Stimulated activated CD4-positive, alpha-beta T cell treated with anti-CD3 and anti-CD28 coated beads, Interleukin-12 subunit alpha, Interleukin-12 subunit beta, amount 100 ng/mL, for 4 hours (primary cell): ENCODE results near the gene RILP.

Experiments
- DNase-seq: peaks from one replicate; pipeline ENCODE4 v3.0.0-alpha.2; 2020

RILP gene

DNA sequence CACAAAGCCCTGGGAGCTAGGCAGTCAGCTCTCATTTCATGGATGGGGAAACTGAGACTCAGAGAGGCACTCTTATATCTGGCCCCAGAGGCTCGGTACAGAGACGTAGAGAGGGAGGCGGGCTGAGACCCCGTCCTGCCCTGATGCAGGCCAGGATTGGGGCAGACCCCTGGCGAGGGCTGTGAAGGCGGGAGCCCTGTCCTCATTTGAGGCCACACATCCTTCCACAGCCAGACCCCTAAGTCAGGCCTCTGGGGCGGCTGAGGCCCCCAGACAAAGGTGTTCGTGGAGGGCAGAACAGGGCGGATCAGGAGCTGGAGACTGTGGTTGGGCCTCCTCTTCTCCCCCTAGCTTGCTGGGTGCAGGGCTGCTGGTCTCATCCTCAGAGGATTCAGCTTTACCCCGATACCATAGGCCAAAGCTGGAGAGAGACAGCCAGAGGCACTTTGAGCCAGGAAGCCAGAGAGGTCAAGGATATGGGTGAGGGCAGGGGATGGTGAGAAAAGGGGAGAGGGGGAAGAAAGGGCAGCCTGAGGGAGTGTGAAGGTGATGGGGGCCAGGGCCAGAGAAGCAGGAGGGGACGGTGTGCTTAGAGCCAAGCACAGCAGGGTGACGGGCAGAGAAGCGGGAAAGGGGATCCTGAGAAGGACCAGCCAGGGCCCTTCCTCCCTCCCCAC is 3.3 kb downstream of the RILP start:
- DNase-seq = no peak

GRCh38 chr17:1645207-1646171 is 4.2 kb downstream of the RILP start, which contains the start of gene SCARF1:
TSS of gene SCARF1 (minus strand) at chr17:1645732. CDS start at chr17:1645697, 35 bp downstream.
- no peak for DNase-seq

- DNase-seq = no peak
Measured at GRCh38 chr17:1644493-1645206, 5.0 kb downstream of the RILP start.

DNA sequence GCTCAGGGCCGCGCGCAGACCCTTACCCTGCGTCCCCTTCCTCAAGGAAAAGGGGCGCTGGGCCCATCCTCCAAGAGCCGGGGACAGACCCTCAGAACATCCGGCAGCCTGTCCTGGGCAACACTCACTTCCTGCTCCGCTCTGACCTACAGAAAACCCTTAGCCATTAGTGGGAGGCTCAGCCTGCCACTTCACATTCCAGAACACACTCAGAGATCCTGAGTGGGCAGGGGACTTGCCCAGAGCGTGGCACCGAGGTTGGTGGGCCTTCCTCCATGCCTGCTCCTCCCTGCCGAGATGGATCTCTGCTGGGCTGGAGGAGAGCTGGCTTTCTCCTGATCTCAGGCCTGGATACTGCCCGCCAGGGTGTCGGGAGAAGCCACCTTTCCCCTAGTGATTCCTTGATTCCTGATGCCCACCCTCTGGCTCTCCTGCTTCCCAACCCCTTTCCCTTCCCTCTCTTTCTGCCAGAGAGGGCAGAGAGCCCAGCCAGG is 5.6 kb downstream of the RILP start:
- DNase-seq = no peak

- DNase-seq = peak; percentile 43
Measured at GRCh38 chr17:1643293-1643998, 6.2 kb downstream of the RILP start.

- DNase-seq = no peak
Measured at GRCh38 chr17:1641065-1641403, 8.6 kb downstream of the RILP start.

DNA sequence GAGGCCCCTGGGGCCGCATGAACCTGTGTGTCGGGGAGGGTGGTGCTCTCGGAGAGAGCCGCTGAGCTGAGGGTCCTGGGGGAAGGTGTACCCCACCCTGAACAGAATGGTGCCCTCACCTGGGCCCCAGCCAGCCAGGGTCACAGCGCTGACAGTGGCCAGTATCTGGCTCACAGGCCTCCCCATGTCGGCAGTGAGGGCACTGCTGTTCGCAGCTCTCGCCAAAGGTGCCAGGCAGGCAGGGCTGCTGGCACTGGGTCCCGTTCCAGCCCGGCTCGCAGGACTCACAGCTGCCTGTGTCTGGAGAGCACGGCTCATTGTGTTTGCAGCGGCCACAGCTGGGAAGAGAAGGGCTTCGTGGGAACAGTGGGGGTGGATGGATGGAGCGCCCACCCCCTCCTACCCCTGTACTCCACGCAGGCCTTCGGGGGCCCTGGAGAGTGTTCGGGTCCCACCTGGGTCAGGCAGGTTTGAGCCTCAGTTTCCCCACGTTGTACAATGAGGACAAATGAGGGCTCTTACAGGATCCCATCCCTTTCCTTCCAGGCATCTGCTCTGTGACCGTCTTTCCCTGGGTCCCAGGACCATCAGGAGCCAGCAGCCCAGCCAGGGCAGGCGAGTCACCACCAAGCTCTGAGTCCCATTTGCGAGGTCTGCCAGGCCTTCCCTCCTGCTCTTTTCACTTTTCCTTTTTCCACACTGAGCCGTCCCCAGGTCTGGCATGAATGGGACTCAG is 9.2 kb downstream of the RILP start:
- DNase-seq = no peak

DNA sequence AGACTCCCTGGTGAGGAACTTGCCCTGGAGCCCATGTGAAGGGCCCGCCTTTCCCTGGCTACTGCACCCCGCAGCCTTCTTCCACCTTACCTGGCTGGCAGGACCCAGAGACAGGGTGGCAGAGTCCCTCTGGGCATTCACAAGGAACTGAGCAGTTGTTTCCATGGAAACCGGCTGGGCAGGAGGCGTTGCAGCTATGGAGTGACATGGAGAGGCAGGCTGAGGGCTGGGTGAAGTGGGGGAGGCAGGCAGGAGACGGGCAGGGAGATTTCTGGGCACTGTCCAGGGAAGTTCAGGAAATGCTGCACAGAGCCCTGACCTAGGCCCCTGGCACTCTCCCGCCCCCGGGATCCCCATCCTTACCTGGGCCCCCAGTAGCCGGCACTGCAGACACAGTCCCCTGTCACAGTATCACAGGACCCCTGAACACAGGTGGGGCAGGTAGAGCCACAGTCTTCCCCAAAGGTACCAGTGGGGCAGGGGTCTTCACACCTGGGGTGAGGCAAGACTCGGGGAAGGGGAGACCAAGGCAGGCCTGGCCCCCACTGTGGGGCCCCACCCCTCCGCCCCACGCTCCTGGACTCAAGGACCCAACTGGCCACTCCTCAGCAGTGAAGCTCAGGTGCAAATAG is 10.0 kb downstream of the RILP start:
- DNase-seq = no peak

GRCh38 chr17:1638624-1639300 is 10.9 kb downstream of the RILP start:
- no peak for DNase-seq

DNA sequence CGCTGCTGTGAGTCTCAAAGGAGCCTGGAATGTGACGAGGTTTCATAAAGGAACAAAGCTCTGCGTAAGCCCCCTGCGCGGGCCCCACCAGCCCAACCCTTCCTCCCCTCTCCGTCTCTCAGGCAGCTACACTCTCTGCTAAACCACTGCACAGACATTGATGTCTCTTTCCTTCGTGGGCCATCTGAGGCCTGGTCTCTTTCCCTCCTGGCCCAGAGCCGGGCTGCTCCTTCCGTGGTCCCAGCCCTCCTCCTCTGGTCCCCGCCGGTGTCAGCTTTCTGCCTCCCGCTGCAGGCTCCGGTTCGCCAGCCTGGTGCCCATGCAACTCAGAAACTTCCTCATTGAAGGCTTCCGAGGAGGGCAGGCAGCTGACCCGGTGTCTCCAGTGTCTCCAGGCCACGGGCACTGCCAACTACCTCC is 11.5 kb downstream of the RILP start:
- DNase-seq = no peak

- no peak for DNase-seq
Measured at GRCh38 chr17:1636732-1637285, 12.9 kb downstream of the RILP start.

GRCh38 chr17:1635675-1636465 is 13.8 kb downstream of the RILP start:
- DNase-seq = no peak

DNA sequence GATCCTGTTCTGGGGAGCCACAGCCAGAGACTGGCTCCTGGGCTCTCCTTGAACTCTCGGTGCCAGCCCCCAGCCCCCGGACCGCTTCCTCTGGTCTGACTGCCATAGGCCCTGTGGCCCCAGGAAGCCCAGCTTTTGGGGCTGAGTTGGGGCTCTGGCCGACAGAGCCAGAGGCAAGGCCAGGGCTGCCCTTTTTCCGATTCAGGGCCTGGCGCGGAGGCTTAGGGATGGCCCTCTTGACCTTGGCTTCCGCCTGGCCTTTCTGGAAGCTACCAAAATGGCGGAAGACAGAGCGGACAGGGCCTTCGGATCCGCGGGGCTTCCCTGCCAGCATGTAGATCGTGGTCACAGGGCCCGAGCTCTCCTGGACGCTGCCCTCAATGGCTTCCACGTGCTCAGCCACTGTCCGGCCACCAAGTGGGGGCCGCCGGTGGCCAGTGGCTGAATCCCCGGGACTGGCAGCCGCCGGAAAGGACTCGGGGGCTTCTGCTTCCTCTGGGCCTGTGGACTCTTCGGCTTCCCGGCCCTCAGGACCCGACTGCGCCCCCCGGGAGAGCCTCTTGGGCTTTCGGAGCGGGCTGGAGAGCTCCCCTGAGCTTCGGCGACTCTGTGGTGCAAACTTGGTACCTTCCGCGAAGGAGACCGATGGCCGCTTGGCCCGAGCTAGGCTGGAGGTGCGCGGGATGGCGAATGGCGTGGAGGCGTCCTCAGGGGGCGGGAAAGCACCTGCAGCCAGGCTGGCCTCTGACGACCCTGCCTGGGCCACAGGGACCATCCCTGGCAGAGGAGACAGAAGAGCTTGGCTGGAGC is 14.6 kb downstream of the RILP start:
- no peak for DNase-seq

DNA sequence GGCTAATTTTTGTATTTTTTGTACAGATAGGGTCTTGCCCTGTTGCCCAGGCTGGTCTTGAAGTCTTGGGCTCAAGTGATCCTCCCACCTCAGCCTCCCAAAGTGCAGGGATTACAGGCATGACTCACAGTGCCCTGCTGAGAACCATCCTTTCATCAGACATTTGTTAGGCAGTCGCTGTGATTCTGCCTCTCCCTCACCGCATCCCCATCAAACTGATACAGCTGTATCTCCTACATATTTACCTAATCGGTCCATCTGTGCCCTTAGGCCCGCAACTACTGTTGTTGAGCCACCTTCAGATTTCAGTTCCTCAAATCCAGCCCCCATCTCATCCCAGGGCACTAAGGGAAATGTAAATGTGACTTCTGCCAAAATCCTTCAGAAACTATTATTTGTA is 19.0 kb downstream of the RILP start:
- no peak for DNase-seq

GRCh38 chr17:1629504-1630310 is 20.0 kb downstream of the RILP start:
- DNase-seq = peak; percentile 74

DNA sequence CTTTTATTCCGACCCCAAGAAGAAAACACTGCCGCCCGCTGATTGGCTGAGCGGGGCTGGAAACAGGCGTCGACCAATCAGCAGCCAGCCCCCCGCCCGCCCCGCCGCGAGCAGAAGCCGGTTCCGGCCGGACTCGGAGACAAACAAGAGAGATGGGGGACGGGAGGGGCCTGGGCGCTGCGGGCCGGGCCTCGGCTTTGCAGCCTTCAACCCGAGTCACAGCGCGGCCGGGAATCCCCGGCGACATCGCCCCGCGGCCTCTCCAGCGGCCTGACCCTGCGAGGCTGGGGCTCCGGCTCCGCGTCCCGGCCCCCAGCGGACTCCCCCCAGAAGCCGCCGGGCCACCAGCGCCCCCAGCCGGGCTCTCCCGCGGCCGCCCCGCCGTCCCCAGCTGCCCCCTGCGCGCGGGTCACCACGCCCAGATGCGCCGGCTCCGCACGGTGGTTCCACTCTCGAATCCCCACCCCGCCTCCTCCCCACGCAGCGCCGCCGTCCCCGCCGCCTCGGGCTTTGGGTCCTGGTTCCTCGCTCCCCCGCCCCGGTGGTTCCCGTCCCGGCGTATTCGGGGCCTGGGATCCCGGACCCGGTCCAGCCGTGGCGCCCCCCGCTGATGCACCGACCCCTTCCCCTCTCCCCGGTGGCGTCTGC is 20.7 kb downstream of the RILP start:
- DNase-seq = peak; percentile 87
